HCT116 (cell line): ENCODE data around the gene GREM2. TPM values are rescaled to one million over a fixed set of nuclear protein-coding genes. Genes with fewer than 3 reads are reported as not detected.

Source experiments
- ATAC-seq: fragments of 200-7000 bp; cut with Tn5 transposase; 2 replicates; pipeline ENCODE4 v1.9.1; 2020; ENCODE audit warnings: mild to moderate bottlenecking, moderate library complexity
- BruUV-seq: library from RNA; stranded (reverse); fragments of 400-500 nt; replicated peaks from 2 replicates; lab custom pipeline; 2021; lab: Mats Ljungman, UMichigan
- CTCF ChIA-PET: fragments of 300-600 bp; sonication (Branson Sonifier 250); formaldehyde crosslinking; loops from one replicate; lab custom pipeline; 2021; ENCODE audit warnings: antibody characterized with exemption; lab: Charles Lee
- POLR2A ChIA-PET: fragments of 300-600, 350-600 bp; sonication (Branson Sonifier 250); formaldehyde crosslinking; loops from one replicate; lab custom pipeline; 2021; ENCODE audit warnings: antibody characterized with exemption; lab: Charles Lee
- RAD21 ChIA-PET, 2 experiments: fragments of 300-600 bp; sonication (Branson Sonifier 250); formaldehyde crosslinking; loops; one replicate each; lab custom pipeline; 2023; ENCODE audit warnings: low total read pairs in 2 of 2; ENCODE audit not compliant: uncharacterized antibody in 2 of 2, unreplicated experiment in 2 of 2, low non-redundant PET in 1 of 2; lab: Charles Lee
- DNase-seq: peaks from one replicate; pipeline ENCODE4 v3.0.0-alpha.2; 2010; ENCODE audit warnings: low read depth, low spot score
- H2AFZ ChIP-seq: fragments of 200-600 bp; shearing (Covaris generic), sonication (generic); 2 replicates; pipeline ENCODE4 v1.6.1; 2017; ENCODE audit warnings: low read depth, mixed run types, mixed read lengths, antibody characterized with exemption, low read length; ENCODE audit not compliant: poor library complexity, severe bottlenecking
- H3K27ac ChIP-seq: 2 replicates; pipeline ENCODE4 v1.5.1; 2012; ENCODE audit warnings: low read depth, low read length
- H3K27me3 ChIP-seq: fragments of 200-600 bp; sonication (generic); 2 replicates; pipeline ENCODE4 v1.6.1; 2016; ENCODE audit warnings: mixed run types, low read length, mixed read lengths; ENCODE audit not compliant: insufficient read depth
- H3K36me3 ChIP-seq, 2 experiments: fragments of 200-500 bp in 1 of 2; fragments of 200-600 bp in 1 of 2; sonication (Bioruptor generic) in 1 of 2; sonication (generic) in 1 of 2; 2 replicates each; pipeline versions ENCODE4 v1.5.1 to v1.6.1; 2014 to 2016; ENCODE audit warnings: low read length in 2 of 2, inconsistent platforms in 1 of 2, mixed read lengths in 1 of 2, mixed run types in 1 of 2; ENCODE audit not compliant: insufficient read depth in 2 of 2, control insufficient read depth in 1 of 2
- H3K4me1 ChIP-seq, 2 experiments: fragments of 200-600 bp in 1 of 2; sonication (generic) in 1 of 2; 2 replicates each; pipeline versions ENCODE4 v1.5.1 to v1.6.1; 2012 to 2017; ENCODE audit warnings: low read length in 2 of 2, inconsistent platforms in 1 of 2, mild to moderate bottlenecking in 1 of 2, mixed read lengths in 1 of 2, mixed run types in 1 of 2, moderate library complexity in 1 of 2; ENCODE audit not compliant: insufficient read depth in 2 of 2, control insufficient read depth in 1 of 2
- H3K4me2 ChIP-seq: fragments of 200-600 bp; sonication (generic); 2 replicates; pipeline ENCODE4 v1.6.1; 2017; ENCODE audit warnings: mixed run types, low read length, mixed read lengths
- H3K4me3 ChIP-seq, 2 experiments: fragments of 200-600 bp in 1 of 2; sonication (generic) in 1 of 2; replicated peaks in 1 of 2; 2 replicates each; pipeline ENCODE4 v1.5.1; 2011 to 2016; ENCODE audit warnings: low read length in 2 of 2, control low read depth in 1 of 2, low read depth in 1 of 2, mild to moderate bottlenecking in 1 of 2, mixed read lengths in 1 of 2, mixed run types in 1 of 2
- H3K79me2 ChIP-seq: fragments of 200-600 bp; sonication (generic); 2 replicates; pipeline ENCODE4 v1.6.1; 2017; ENCODE audit warnings: mild to moderate bottlenecking, mixed run types, low read length, moderate library complexity, mixed read lengths; ENCODE audit not compliant: insufficient read depth
- H3K9ac ChIP-seq: fragments of 200-600 bp; sonication (generic); 2 replicates; pipeline ENCODE4 v1.6.1; 2016; ENCODE audit warnings: low read length, mixed read lengths
- H3K9me2 ChIP-seq: fragments of 200-600 bp; sonication (generic), shearing (Covaris generic); 2 replicates; pipeline ENCODE4 v1.6.1; 2017; ENCODE audit warnings: mixed run types, mild to moderate bottlenecking, moderate library complexity; ENCODE audit not compliant: insufficient read depth
- H3K9me3 ChIP-seq, 2 experiments: fragments of 200-500 bp in 1 of 2; fragments of 200-600 bp in 1 of 2; sonication (Bioruptor generic) in 1 of 2; sonication (generic) in 1 of 2; 2 replicates each; pipeline ENCODE4 v1.6.1; 2014 to 2017; ENCODE audit warnings: low read length in 2 of 2, mixed read lengths in 2 of 2, inconsistent platforms in 1 of 2, low read depth in 1 of 2, mild to moderate bottlenecking in 1 of 2, mixed run types in 1 of 2, moderate library complexity in 1 of 2; ENCODE audit not compliant: control insufficient read depth in 1 of 2, insufficient read depth in 1 of 2
- H4K20me1 ChIP-seq: fragments of 200-600 bp; sonication (generic), shearing (Covaris generic); 2 replicates; pipeline ENCODE4 v1.6.1; 2017; ENCODE audit warnings: mixed run types, mild to moderate bottlenecking, moderate library complexity; ENCODE audit not compliant: insufficient read depth
- CBX3 ChIP-seq: IDR thresholded peaks from 2 replicates; pipeline ENCODE4 v1.6.1; 2012; ENCODE audit warnings: low read depth
- ELF1 ChIP-seq: IDR thresholded peaks from 2 replicates; pipeline ENCODE4 v1.6.1; 2012; ENCODE audit warnings: low read depth, borderline replicate concordance
- EZH2 ChIP-seq: fragments of 200-600 bp; sonication (generic); IDR thresholded peaks from 2 replicates; pipeline ENCODE4 v1.6.1; 2017; ENCODE audit warnings: antibody characterized with exemption, mixed run types
- EZH2phosphoT487 ChIP-seq: fragments of 200-600 bp; IDR thresholded peaks from 2 replicates; pipeline ENCODE4 v1.6.1; 2018; ENCODE audit warnings: antibody characterized with exemption, borderline replicate concordance
- JUND ChIP-seq: IDR thresholded peaks from 2 replicates; pipeline ENCODE4 v1.6.1; 2012
- RAD21 ChIP-seq: IDR thresholded peaks from 2 replicates; pipeline ENCODE4 v1.6.1; 2012; ENCODE audit warnings: low read depth, mild to moderate bottlenecking
- SIN3A ChIP-seq: IDR thresholded peaks from 2 replicates; pipeline ENCODE4 v1.6.1; 2012; ENCODE audit warnings: low read depth
- SP1 ChIP-seq: IDR thresholded peaks from 2 replicates; pipeline ENCODE4 v1.6.1; 2012; ENCODE audit warnings: low read depth
- SRF ChIP-seq: IDR thresholded peaks from 2 replicates; pipeline ENCODE4 v1.6.1; 2012; ENCODE audit warnings: low read depth
- ZFX ChIP-seq: fragments of 450-650 bp; IDR thresholded peaks from 2 replicates; pipeline ENCODE4 v1.6.1; 2017
- intact Hi-C: fragments of 100-400 bp; cut with micrococcal nuclease; formaldehyde crosslinking; loops from 2 replicates; pipeline ENCODE4 v1.10.0; 2022
- total RNA-seq: library from RNA; stranded (reverse); gene quantifications from one replicate; pipeline ENCODE4 v1.2.1, GENCODE V29; 2021; ENCODE audit not compliant: unreplicated experiment
- TF ChIP-seq, protein P1 (sequence below): IDR thresholded peaks from 2 replicates; pipeline ENCODE4 v1.6.1; 2012
- TF ChIP-seq, protein P2 (sequence below): IDR thresholded peaks from 2 replicates; pipeline ENCODE4 v1.6.1; 2012
- TF ChIP-seq, protein P3 (sequence below): IDR thresholded peaks from 2 replicates; pipeline ENCODE4 v1.6.1; 2012; ENCODE audit warnings: low read depth
- TF ChIP-seq, protein P4 (sequence below): IDR thresholded peaks from 2 replicates; pipeline ENCODE4 v1.6.1; 2011; ENCODE audit warnings: mild to moderate bottlenecking, low read length, moderate library complexity; ENCODE audit not compliant: insufficient replicate concordance; ENCODE audit errors: extremely low read depth

GREM2 gene
- total RNA-seq, 1 experiment from 2014 or later: not detected

DNA sequence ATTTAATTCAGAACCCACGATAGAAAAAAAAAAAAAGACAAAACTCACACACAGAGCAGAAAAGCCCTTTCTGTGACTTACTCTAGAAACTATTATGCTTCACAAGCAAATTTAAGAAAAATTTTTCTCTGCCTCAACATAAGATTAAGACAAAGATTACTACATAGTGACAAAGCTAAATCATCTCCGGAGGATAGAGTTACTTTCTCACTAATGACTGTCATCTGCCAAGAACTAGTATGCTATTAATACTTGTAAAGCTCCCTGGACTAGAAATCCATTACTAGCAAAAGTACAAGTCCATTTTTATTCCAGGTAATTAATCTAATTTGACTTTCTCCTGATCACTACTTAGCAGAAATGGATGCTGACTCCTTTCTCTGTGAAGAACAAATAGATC is 25.9 kb downstream of the GREM2 start:
- Histone ChIP-seq H3K9ac (no peak overlapping the region), H2AFZ (no peak overlapping the region), H3K27me3 (no peaks in the 10 kb centered on the region), H3K79me2 (no peaks in the 10 kb centered on the region), H3K4me3 (no peak overlapping the region), H4K20me1 (no peaks in the 10 kb centered on the region), H3K4me2 (no peak overlapping the region), H3K36me3 (no peaks in the 10 kb centered on the region), H3K4me1 (no peaks in the 10 kb centered on the region), H3K9me2 (no peaks in the 10 kb centered on the region), H3K9me3 (peaks cover under 1 to 23% of the 10 kb centered on the region in 2 experiments; a peak in 2 of 4 replicates), H3K27ac (no peak overlapping the region)
- ChIA-PET CTCF (no interaction called here), RAD21 (no interaction called here), POLR2A (no interaction called here)
- BruUV-seq: no TSS peak
- TF ChIP-seq, protein P1, sequence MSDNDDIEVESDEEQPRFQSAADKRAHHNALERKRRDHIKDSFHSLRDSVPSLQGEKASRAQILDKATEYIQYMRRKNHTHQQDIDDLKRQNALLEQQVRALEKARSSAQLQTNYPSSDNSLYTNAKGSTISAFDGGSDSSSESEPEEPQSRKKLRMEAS: no peak
- TF ChIP-seq JUND (no peak), SRF (no peak)
- ATAC-seq (no peak), DNase-seq (no peak)
- intact Hi-C loops: no loop called here

DNA sequence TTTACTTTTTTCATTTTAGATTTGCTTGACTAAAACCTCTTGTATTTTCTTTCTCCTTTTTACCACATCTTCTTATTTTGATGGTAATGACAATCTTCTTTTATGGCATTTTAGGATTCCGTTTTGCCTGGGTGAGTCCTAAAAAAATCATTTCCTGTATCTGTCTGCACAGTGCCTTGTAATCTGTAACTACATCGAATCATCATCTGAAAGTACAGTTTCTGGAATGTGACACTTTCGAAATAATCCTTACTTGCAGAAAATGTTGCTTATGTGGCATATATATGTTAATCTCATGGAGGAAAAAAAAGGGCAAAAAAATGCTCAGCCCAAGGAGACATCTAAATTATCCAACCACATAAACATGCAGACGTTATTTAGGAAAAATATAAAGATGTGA is 29.0 kb downstream of the GREM2 start:
- Histone ChIP-seq H3K79me2 (no peaks in the 10 kb centered on the region), H3K4me1 (no peaks in the 10 kb centered on the region), H3K27me3 (no peaks in the 10 kb centered on the region), H3K27ac (no peak overlapping the region), H2AFZ (no peak overlapping the region), H3K36me3 (no peaks in the 10 kb centered on the region), H3K4me2 (no peak overlapping the region), H3K9me3 (peaks cover 3 to 22% of the 10 kb centered on the region in 2 experiments; a peak in 2 of 4 replicates), H4K20me1 (no peaks in the 10 kb centered on the region), H3K9ac (no peak overlapping the region), H3K4me3 (no peak overlapping the region), H3K9me2 (no peaks in the 10 kb centered on the region)
- intact Hi-C loops: no loop called here
- ChIA-PET CTCF (no interaction called here), POLR2A (no interaction called here), RAD21 (no interaction called here)
- ATAC-seq (no peak), DNase-seq (no peak)
- BruUV-seq: no TSS peak
- TF ChIP-seq SIN3A: no peak
- no peak for TF ChIP-seq EZH2
- no peak for TF ChIP-seq CBX3
- no peak for TF ChIP-seq EZH2phosphoT487
- TF ChIP-seq ZFX: no peak
- TF ChIP-seq SRF: no peak
- TF ChIP-seq, protein P2, sequence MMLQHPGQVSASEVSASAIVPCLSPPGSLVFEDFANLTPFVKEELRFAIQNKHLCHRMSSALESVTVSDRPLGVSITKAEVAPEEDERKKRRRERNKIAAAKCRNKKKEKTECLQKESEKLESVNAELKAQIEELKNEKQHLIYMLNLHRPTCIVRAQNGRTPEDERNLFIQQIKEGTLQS: no peak
- no peak for TF ChIP-seq ELF1
- TF ChIP-seq, protein P3, sequence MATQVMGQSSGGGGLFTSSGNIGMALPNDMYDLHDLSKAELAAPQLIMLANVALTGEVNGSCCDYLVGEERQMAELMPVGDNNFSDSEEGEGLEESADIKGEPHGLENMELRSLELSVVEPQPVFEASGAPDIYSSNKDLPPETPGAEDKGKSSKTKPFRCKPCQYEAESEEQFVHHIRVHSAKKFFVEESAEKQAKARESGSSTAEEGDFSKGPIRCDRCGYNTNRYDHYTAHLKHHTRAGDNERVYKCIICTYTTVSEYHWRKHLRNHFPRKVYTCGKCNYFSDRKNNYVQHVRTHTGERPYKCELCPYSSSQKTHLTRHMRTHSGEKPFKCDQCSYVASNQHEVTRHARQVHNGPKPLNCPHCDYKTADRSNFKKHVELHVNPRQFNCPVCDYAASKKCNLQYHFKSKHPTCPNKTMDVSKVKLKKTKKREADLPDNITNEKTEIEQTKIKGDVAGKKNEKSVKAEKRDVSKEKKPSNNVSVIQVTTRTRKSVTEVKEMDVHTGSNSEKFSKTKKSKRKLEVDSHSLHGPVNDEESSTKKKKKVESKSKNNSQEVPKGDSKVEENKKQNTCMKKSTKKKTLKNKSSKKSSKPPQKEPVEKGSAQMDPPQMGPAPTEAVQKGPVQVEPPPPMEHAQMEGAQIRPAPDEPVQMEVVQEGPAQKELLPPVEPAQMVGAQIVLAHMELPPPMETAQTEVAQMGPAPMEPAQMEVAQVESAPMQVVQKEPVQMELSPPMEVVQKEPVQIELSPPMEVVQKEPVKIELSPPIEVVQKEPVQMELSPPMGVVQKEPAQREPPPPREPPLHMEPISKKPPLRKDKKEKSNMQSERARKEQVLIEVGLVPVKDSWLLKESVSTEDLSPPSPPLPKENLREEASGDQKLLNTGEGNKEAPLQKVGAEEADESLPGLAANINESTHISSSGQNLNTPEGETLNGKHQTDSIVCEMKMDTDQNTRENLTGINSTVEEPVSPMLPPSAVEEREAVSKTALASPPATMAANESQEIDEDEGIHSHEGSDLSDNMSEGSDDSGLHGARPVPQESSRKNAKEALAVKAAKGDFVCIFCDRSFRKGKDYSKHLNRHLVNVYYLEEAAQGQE: no peak
- no peak for TF ChIP-seq SP1
- no peak for TF ChIP-seq RAD21
- TF ChIP-seq, protein P4, sequence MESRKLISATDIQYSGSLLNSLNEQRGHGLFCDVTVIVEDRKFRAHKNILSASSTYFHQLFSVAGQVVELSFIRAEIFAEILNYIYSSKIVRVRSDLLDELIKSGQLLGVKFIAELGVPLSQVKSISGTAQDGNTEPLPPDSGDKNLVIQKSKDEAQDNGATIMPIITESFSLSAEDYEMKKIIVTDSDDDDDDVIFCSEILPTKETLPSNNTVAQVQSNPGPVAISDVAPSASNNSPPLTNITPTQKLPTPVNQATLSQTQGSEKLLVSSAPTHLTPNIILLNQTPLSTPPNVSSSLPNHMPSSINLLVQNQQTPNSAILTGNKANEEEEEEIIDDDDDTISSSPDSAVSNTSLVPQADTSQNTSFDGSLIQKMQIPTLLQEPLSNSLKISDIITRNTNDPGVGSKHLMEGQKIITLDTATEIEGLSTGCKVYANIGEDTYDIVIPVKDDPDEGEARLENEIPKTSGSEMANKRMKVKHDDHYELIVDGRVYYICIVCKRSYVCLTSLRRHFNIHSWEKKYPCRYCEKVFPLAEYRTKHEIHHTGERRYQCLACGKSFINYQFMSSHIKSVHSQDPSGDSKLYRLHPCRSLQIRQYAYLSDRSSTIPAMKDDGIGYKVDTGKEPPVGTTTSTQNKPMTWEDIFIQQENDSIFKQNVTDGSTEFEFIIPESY: no peak
